Hepatocyte (in vitro differentiated cells): ENCODE measurements around the gene FARP1.

ENCODE experiments used
- EZH2 ChIP-seq: fragments of 200-600 bp; sonication (generic); IDR thresholded peaks from 2 replicates; pipeline ENCODE4 v1.6.1; 2016; ENCODE audit warnings: antibody characterized with exemption, mild to moderate bottlenecking, borderline replicate concordance
- EZH2phosphoT487 ChIP-seq: fragments of 200-600 bp; sonication (generic); IDR thresholded peaks from one replicate; pipeline ENCODE4 v1.6.1; 2018; ENCODE audit warnings: antibody characterized with exemption, mild to moderate bottlenecking, low read depth, moderate library complexity; ENCODE audit not compliant: unreplicated experiment, severe bottlenecking
- TF ChIP-seq, protein P1 (sequence below): fragments of 200-600 bp; sonication (generic); IDR thresholded peaks from 2 replicates; pipeline ENCODE4 v1.5.1; 2016; ENCODE audit warnings: antibody characterized with exemption, mild to moderate bottlenecking; ENCODE audit not compliant: poor library complexity

DNA sequence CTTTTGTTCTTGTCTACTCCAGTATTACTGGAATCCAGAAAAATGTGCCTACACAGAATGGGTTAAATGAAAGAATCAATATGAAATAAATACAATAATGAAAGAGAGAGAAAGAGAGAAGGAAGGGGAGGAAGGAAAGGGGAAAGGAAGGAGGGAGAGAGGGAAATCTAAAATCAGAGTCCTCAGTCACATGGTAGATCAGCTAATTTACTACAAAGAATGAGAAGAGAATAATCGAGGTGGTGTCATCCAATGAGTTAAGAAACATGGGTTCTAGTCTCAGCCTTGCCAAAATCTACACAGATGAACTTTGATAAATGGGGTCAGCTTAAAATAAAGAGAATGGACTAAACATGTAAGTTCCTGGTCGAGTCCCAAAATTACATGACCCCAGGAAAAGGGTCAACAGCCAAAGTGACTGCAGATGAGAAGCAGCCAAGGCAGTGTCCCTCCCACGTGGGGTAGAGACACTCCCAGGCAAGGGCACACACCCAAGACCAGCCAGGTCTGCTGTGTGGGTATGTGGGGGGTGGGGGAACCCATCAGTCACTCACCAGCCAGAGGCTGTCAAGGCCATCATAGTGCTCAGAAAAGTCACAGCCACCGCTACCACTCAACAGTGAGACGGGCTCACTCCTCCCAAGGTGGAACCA, 330.4 kb downstream of the FARP1 start:
- TF ChIP-seq, protein P1, sequence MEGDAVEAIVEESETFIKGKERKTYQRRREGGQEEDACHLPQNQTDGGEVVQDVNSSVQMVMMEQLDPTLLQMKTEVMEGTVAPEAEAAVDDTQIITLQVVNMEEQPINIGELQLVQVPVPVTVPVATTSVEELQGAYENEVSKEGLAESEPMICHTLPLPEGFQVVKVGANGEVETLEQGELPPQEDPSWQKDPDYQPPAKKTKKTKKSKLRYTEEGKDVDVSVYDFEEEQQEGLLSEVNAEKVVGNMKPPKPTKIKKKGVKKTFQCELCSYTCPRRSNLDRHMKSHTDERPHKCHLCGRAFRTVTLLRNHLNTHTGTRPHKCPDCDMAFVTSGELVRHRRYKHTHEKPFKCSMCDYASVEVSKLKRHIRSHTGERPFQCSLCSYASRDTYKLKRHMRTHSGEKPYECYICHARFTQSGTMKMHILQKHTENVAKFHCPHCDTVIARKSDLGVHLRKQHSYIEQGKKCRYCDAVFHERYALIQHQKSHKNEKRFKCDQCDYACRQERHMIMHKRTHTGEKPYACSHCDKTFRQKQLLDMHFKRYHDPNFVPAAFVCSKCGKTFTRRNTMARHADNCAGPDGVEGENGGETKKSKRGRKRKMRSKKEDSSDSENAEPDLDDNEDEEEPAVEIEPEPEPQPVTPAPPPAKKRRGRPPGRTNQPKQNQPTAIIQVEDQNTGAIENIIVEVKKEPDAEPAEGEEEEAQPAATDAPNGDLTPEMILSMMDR, result no peak
- TF ChIP-seq EZH2 (no peak), EZH2phosphoT487 (no peak)
